GM21528 (cell line): ENCODE measurements around the gene ZKSCAN8.
"Not testable (repeated sequence)": the region's sequence is repeated elsewhere in the genome, so short reads cannot be mapped to it uniquely, and the experiment has no call there.

Experiments used
- ATAC-seq: cut with Tn5 transposase; IDR thresholded peaks from one replicate; pipeline ENCODE4 v1.9.1; 2021; ENCODE audit warnings: mild to moderate bottlenecking, moderate library complexity; ENCODE audit not compliant: unreplicated experiment, low FRiP score

Gene ZKSCAN8

GRCh38 chr6:28141500-28142329 lies at the start of gene ZKSCAN8:
TSS of gene ZKSCAN8 (plus strand) at chr6:28141883. CDS start at chr6:28148408, 6,525 bp downstream.
- ATAC-seq, result peak; percentile 77

GRCh38 chr6:28102222-28102621 lies 39.5 kb upstream of the ZKSCAN8 start:
- not testable (repeated sequence) for ATAC-seq

- ATAC-seq, result not testable (repeated sequence)
Measured at GRCh38 chr6:28102699-28103098, 39.0 kb upstream of the ZKSCAN8 start.

- peak; percentile 97 for ATAC-seq
Measured at GRCh38 chr6:28104392-28105244, 37.1 kb upstream of the ZKSCAN8 start.

GRCh38 chr6:28105245-28105639 lies 36.4 kb upstream of the ZKSCAN8 start:
- peak; percentile 23 for ATAC-seq

- no peak for ATAC-seq
Measured at GRCh38 chr6:28107506-28107905, 34.2 kb upstream of the ZKSCAN8 start.

- no peak for ATAC-seq
Measured at GRCh38 chr6:28111964-28112363, 29.7 kb upstream of the ZKSCAN8 start.

GRCh38 chr6:28115799-28116198 lies 25.9 kb upstream of the ZKSCAN8 start:
- ATAC-seq, result no peak

- no peak for ATAC-seq
Measured at GRCh38 chr6:28117386-28118050, 24.2 kb upstream of the ZKSCAN8 start.

GRCh38 chr6:28118217-28118616 lies 23.5 kb upstream of the ZKSCAN8 start:
- no peak for ATAC-seq

GRCh38 chr6:28121876-28122275 lies 19.8 kb upstream of the ZKSCAN8 start:
- ATAC-seq, result no peak

- not testable (repeated sequence) for ATAC-seq
Measured at GRCh38 chr6:28122283-28122682, 19.4 kb upstream of the ZKSCAN8 start.

- peak; percentile 94 for ATAC-seq
Measured at GRCh38 chr6:28124350-28124970, 17.2 kb upstream of the ZKSCAN8 start, which contains the start of gene ZSCAN16. TSS of gene ZSCAN16 (plus strand) at chr6:28124609. CDS start at chr6:28125444, 835 bp downstream.

- ATAC-seq, result peak; percentile 14
Measured at GRCh38 chr6:28124971-28125353, 16.7 kb upstream of the ZKSCAN8 start.

GRCh38 chr6:28125401-28125800 lies 16.3 kb upstream of the ZKSCAN8 start:
- no peak for ATAC-seq

- no peak for ATAC-seq
Measured at GRCh38 chr6:28134015-28134414, 7.7 kb upstream of the ZKSCAN8 start.

GRCh38 chr6:28134716-28135115 lies 7.0 kb upstream of the ZKSCAN8 start:
- no peak for ATAC-seq

GRCh38 chr6:28135393-28135792 lies 6.3 kb upstream of the ZKSCAN8 start:
- no peak for ATAC-seq

- ATAC-seq, result peak; percentile 58
Measured at GRCh38 chr6:28136585-28137504, 4.8 kb upstream of the ZKSCAN8 start.
